SK-N-SH (cell line): ENCODE measurements around the gene RPL18.

Experiments
- CTCF ChIP-seq: fragments of 200-600 bp; sonication (generic); IDR thresholded peaks from 2 replicates; pipeline ENCODE4 v1.6.1; 2017; ENCODE audit warnings: antibody characterized with exemption, mild to moderate bottlenecking, moderate library complexity
- POLR2AphosphoS5 ChIP-seq: IDR thresholded peaks from 2 replicates; pipeline ENCODE4 v1.6.1; 2012; ENCODE audit warnings: low read depth, low read length
- REST ChIP-seq: IDR thresholded peaks from 2 replicates; pipeline ENCODE4 v1.6.1; 2012; ENCODE audit warnings: mild to moderate bottlenecking, low read depth, low read length, moderate library complexity
- SMC3 ChIP-seq: IDR thresholded peaks from 2 replicates; pipeline ENCODE4 v1.6.1; 2012; ENCODE audit warnings: low read depth, low read length, improper control_type of control experiment

GRCh38 chr19:48665786-48666185, 46.8 kb upstream of the RPL18 start:
- no peak for TF ChIP-seq POLR2AphosphoS5
- no peak for TF ChIP-seq CTCF
- TF ChIP-seq REST: no peak
- TF ChIP-seq SMC3: no peak
